IMR-90 (cell line): ENCODE data around the gene LETM1. TPM values are rescaled to one million over a fixed set of nuclear protein-coding genes. Genes with fewer than 3 reads are reported as not detected.

Source experiments
- ATAC-seq: fragments of 200-7000 bp; cut with Tn5 transposase; 2 replicates; pipeline ENCODE4 v1.9.1; 2020; ENCODE audit warnings: low read depth, mild to moderate bottlenecking, moderate library complexity
- BruUV-seq: library from RNA; stranded (reverse); fragments of 400-500 nt; replicated peaks from 2 replicates; lab custom pipeline; 2021; lab: Mats Ljungman, UMichigan
- CTCF ChIA-PET: fragments of 300-600 bp; formaldehyde crosslinking; extraction: SDS; loops from one replicate; lab custom pipeline; 2021; ENCODE audit warnings: antibody characterized with exemption; lab: Yijun Ruan, JAX
- POLR2A ChIA-PET: fragments of 300-600 bp; sonication (Branson Sonifier 250); formaldehyde crosslinking; loops from one replicate; lab custom pipeline; 2022; ENCODE audit warnings: antibody characterized with exemption; ENCODE audit not compliant: unreplicated experiment; lab: Charles Lee
- DNase-seq: peaks from one replicate; pipeline ENCODE4 v3.0.0; 2013
- H2AFZ ChIP-seq: replicated peaks from 2 replicates; pipeline ENCODE3; 2013; ENCODE audit warnings: low read length, mild to moderate bottlenecking; ENCODE audit not compliant: poor library complexity
- H2AK5ac ChIP-seq: 2 replicates; pipeline ENCODE4 v1.6.1; 2013; ENCODE audit warnings: low read depth, low read length, inconsistent platforms
- H2AK9ac ChIP-seq: replicated peaks from 2 replicates; pipeline ENCODE3; 2013; ENCODE audit warnings: mild to moderate bottlenecking, low read depth, low read length, moderate library complexity; ENCODE audit not compliant: poor library complexity
- H2BK120ac ChIP-seq: 2 replicates; pipeline ENCODE4 v1.6.1; 2013; ENCODE audit warnings: low read depth, low read length, inconsistent platforms
- H2BK15ac ChIP-seq: 3 replicates; pipeline ENCODE4 v1.6.1; 2013; ENCODE audit warnings: low read depth, low read length, inconsistent platforms
- H2BK20ac ChIP-seq: 2 replicates; pipeline ENCODE4 v1.6.1; 2013; ENCODE audit warnings: low read depth, mild to moderate bottlenecking, inconsistent platforms, low read length, moderate library complexity
- H2BK5ac ChIP-seq: 2 replicates; pipeline ENCODE4 v1.6.1; 2013; ENCODE audit warnings: mild to moderate bottlenecking, low read depth, low read length, inconsistent platforms; ENCODE audit not compliant: poor library complexity, severe bottlenecking
- H3K14ac ChIP-seq: replicated peaks from 2 replicates; pipeline ENCODE4 v1.6.1; 2013; ENCODE audit warnings: low read depth, low read length, inconsistent platforms
- H3K18ac ChIP-seq: 2 replicates; pipeline ENCODE4 v1.6.1; 2013; ENCODE audit warnings: low read depth, low read length, control low read depth
- H3K23ac ChIP-seq: 2 replicates; pipeline ENCODE4 v1.6.1; 2013; ENCODE audit warnings: low read depth, low read length, inconsistent platforms
- H3K27ac ChIP-seq: 2 replicates; pipeline ENCODE4 v1.5.1; 2013; ENCODE audit warnings: mild to moderate bottlenecking, control low read depth, low read length; ENCODE audit not compliant: insufficient read depth
- H3K27me3 ChIP-seq: 2 replicates; pipeline ENCODE4 v1.6.1; 2013; ENCODE audit warnings: low read length; ENCODE audit not compliant: control insufficient read depth, insufficient read depth
- H3K36me3 ChIP-seq: 2 replicates; pipeline ENCODE4 v1.6.1; 2013; ENCODE audit warnings: low read length, mixed read lengths; ENCODE audit not compliant: control insufficient read depth, insufficient read depth
- H3K4ac ChIP-seq: 2 replicates; pipeline ENCODE4 v1.6.1; 2013; ENCODE audit warnings: low read depth, low read length, inconsistent platforms
- H3K4me1 ChIP-seq: 2 replicates; pipeline ENCODE4 v1.6.1; 2013; ENCODE audit warnings: low read length, mixed read lengths; ENCODE audit not compliant: control insufficient read depth, insufficient read depth
- H3K4me2 ChIP-seq: 2 replicates; pipeline ENCODE4 v1.6.1; 2013; ENCODE audit warnings: low read depth, mild to moderate bottlenecking, control low read depth, low read length, moderate library complexity
- H3K4me3 ChIP-seq: 2 replicates; pipeline ENCODE4 v1.5.1; 2013; ENCODE audit warnings: low read depth, mild to moderate bottlenecking, control low read depth, low read length, moderate library complexity; ENCODE audit not compliant: insufficient read depth
- H3K56ac ChIP-seq: 2 replicates; pipeline ENCODE4 v1.6.1; 2013; ENCODE audit warnings: low read length, inconsistent platforms; ENCODE audit not compliant: insufficient read depth; ENCODE audit errors: extremely low read depth
- H3K79me1 ChIP-seq, 2 experiments: 2 replicates each; pipeline ENCODE4 v1.6.1; 2013; ENCODE audit warnings: low read length in 2 of 2, inconsistent platforms in 1 of 2, low read depth in 1 of 2
- H3K9ac ChIP-seq: 2 replicates; pipeline ENCODE4 v1.6.1; 2013; ENCODE audit warnings: low read depth, low read length, control low read depth
- H3K9me1 ChIP-seq: 2 replicates; pipeline ENCODE4 v1.6.1; 2013; ENCODE audit warnings: low read length, inconsistent platforms; ENCODE audit not compliant: insufficient read depth
- H3K9me3 ChIP-seq: 2 replicates; pipeline ENCODE4 v1.6.1; 2013; ENCODE audit warnings: low read length; ENCODE audit not compliant: control insufficient read depth, insufficient read depth
- H4K20me1 ChIP-seq: 2 replicates; pipeline ENCODE4 v1.6.1; 2013; ENCODE audit warnings: low read length, inconsistent platforms; ENCODE audit not compliant: insufficient read depth
- H4K5ac ChIP-seq: 2 replicates; pipeline ENCODE4 v1.6.1; 2013; ENCODE audit warnings: mild to moderate bottlenecking, low read depth, low read length, control low read depth
- H4K8ac ChIP-seq, 2 experiments: 2 replicates each; pipeline ENCODE4 v1.6.1; 2013; ENCODE audit warnings: low read depth in 2 of 2, low read length in 2 of 2, control low read depth in 1 of 2, inconsistent platforms in 1 of 2
- H4K91ac ChIP-seq: 2 replicates; pipeline ENCODE4 v1.6.1; 2013; ENCODE audit warnings: low read depth, low read length, inconsistent platforms; ENCODE audit not compliant: insufficient read depth
- CHD1 ChIP-seq: IDR thresholded peaks from 2 replicates; pipeline ENCODE4 v1.6.1; 2012; ENCODE audit warnings: low read depth, low read length, improper control_type of control experiment
- ELK1 ChIP-seq: fragments of 150-350 bp; IDR thresholded peaks from 2 replicates; pipeline ENCODE4 v1.6.1; 2016; ENCODE audit warnings: low read depth, mild to moderate bottlenecking, low read length, moderate library complexity, borderline replicate concordance
- FOS ChIP-seq: fragments of 150-350 bp; IDR thresholded peaks from 2 replicates; pipeline ENCODE4 v1.6.1; 2016; ENCODE audit warnings: low read depth, low read length
- SMC3 ChIP-seq: fragments of 150-350 bp; IDR thresholded peaks from 2 replicates; pipeline ENCODE4 v1.6.1; 2016; ENCODE audit warnings: low read depth, mild to moderate bottlenecking, antibody characterized with exemption, low read length, moderate library complexity
- WGBS, 2 experiments: methylation state at CpG; one replicate each; pipeline versions ENCODE4 v1.1.5 to v1.1.7; 2013; ENCODE audit warnings: missing lambda C conversion rate in 2 of 2; ENCODE audit not compliant: insufficient read length in 1 of 2; ENCODE audit errors: extremely low coverage in 2 of 2; 5-methylcytosine and 5-hydroxymethylcytosine counted together
- dilution Hi-C: fragments of 300-500 bp; cut with HindIII; formaldehyde crosslinking; loops from one replicate; pipeline ENCODE4 v1.14.3; 2018; ENCODE audit warnings: low sequenced_read_pairs; ENCODE audit not compliant: unreplicated experiment
- in situ Hi-C: fragments of 300-500 bp; cut with MboI; formaldehyde crosslinking; loops from 3 replicates; pipeline ENCODE4 v1.14.3; 2019; ENCODE audit warnings: low sequenced_read_pairs, inconsistent platforms, mixed read lengths
- intact Hi-C: fragments of 100-400 bp; cut with micrococcal nuclease; formaldehyde crosslinking; loops from 2 replicates; pipeline ENCODE4 v1.10.0; 2022
- polyA plus RNA-seq, 3 experiments: library from polyadenylated mRNA; depleted of rRNA; stranded (reverse); fragments of >200 nt; gene quantifications; 2 replicates each; pipeline ENCODE4 v1.2.3, GENCODE V29; 2012; ENCODE audit warnings: low replicate concordance in 1 of 3
- total RNA-seq: library from RNA; depleted of rRNA; stranded (reverse); fragments of >200 nt; gene quantifications from 2 replicates; pipeline ENCODE4 v1.2.3, GENCODE V29; 2012

LETM1 gene
- total and polyA plus RNA-seq, 2 of the 4 experiments (the other 2 are of a cell fraction), result 25.0 to 49.3 TPM

- TF ChIP-seq ELK1, result no peak
Measured at GRCh38 chr4:1767061-1767769, 88.7 kb downstream of the LETM1 start (continued).

- intact Hi-C loops, result no loop called here
- H2BK20ac ChIP-seq, result no peak overlapping the region
- H3K4me2 ChIP-seq, result no peak overlapping the region
- H2BK120ac ChIP-seq, result no peak overlapping the region
- no peaks in the 10 kb centered on the region; the same call in 1 of the 2 replicates for H3K27me3 ChIP-seq
- no peak overlapping the region for H3K18ac ChIP-seq
- DNase-seq (no peak), ATAC-seq (no peak)
- 72% methylated on average over 5 of the region's 41 CpGs; no CpG with 5 or more reads in 1 of the 2 experiments for WGBS, 2 experiments
- H3K4ac ChIP-seq, result no peak overlapping the region
- H3K14ac ChIP-seq, result no peak overlapping the region
- peak overlapping the region; percentile 43 for H2AFZ ChIP-seq
- no peak overlapping the region for H3K4me3 ChIP-seq
- in situ Hi-C loops, result no loop called here
- peak overlapping the region; percentile 65 for H2AK9ac ChIP-seq
- H4K91ac ChIP-seq, result no peak overlapping the region
- H3K23ac ChIP-seq, result no peak overlapping the region
- no peaks in the 10 kb centered on the region for H3K79me1 ChIP-seq
- CTCF ChIA-PET, result no interaction called here
- dilution Hi-C loops, result no loop called here
- no peak overlapping the region for H2BK5ac ChIP-seq
- H3K4me1 ChIP-seq, result peaks cover 4% of the 10 kb centered on the region; the same call in 1 of the 2 replicates
- H3K56ac ChIP-seq, result no peak overlapping the region
- no peak overlapping the region for H3K27ac ChIP-seq
- no peak overlapping the region for H2BK15ac ChIP-seq
- H3K9ac ChIP-seq, result no peak overlapping the region
- no peaks in the 10 kb centered on the region for H3K9me1 ChIP-seq
- TF ChIP-seq FOS (no peak), CHD1 (no peak), SMC3 (no peak), ELK1 (no peak)
- H2AK5ac ChIP-seq, result no peak overlapping the region
- H3K36me3 ChIP-seq, result no peaks in the 10 kb centered on the region
- no TSS peak for BruUV-seq
- no peaks in the 10 kb centered on the region; the same call in 1 of the 2 replicates for H4K20me1 ChIP-seq
- POLR2A ChIA-PET, result no interaction called here
- H4K5ac ChIP-seq, result no peak overlapping the region
- H3K9me3 ChIP-seq, result no peaks in the 10 kb centered on the region
- H4K8ac ChIP-seq, result no peak overlapping the region
Measured at GRCh38 chr4:1766106-1767060, 89.6 kb downstream of the LETM1 start.
